Upper lobe of left lung (tissue), 4 donors: Measurements from ENCODE around the gene MRPL52.

Experiments used
- CTCF ChIP-seq, 6 experiments: fragments of 450-650 bp in 4 of 6; fragments of 200-600 bp in 2 of 6; sonication (generic) in 2 of 6; IDR thresholded peaks; one replicate each; pipeline ENCODE4 v1.5.1; 2016 to 2019; ENCODE audit warnings: antibody characterized with exemption in 6 of 6
- EP300 ChIP-seq, 4 donors: sonication (generic); formaldehyde crosslinking; IDR thresholded peaks; one replicate each; pipeline ENCODE4 v1.5.1; 2017; ENCODE audit warnings: antibody characterized with exemption in 4 of 4, control low read depth in 2 of 4
- POLR2A ChIP-seq, 4 donors: fragments of 450-650 bp; IDR thresholded peaks; one replicate each; pipeline ENCODE4 v1.5.1; 2016 to 2017; ENCODE audit warnings: antibody characterized with exemption in 4 of 4, mild to moderate bottlenecking in 2 of 4
- POLR2AphosphoS5 ChIP-seq, 2 donors: sonication (generic); formaldehyde crosslinking; IDR thresholded peaks; one replicate each; pipeline ENCODE4 v1.5.1; 2017; ENCODE audit warnings: antibody characterized with exemption in 2 of 2

GRCh38 chr14:22820731-22821130 is 9.0 kb upstream of the MRPL52 start:
- TF ChIP-seq CTCF (IDR thresholded peaks at IDR 0.05) (no peak), POLR2A (IDR thresholded peaks at IDR 0.05) (no peak), POLR2AphosphoS5 (IDR thresholded peaks at IDR 0.05) (no peak), EP300 (IDR thresholded peaks at IDR 0.05) (no peak)
